GM19043 (cell line): ENCODE data around the gene PVRIG.
"Not testable (repeated sequence)": the region's sequence is repeated elsewhere in the genome, so short reads cannot be mapped to it uniquely, and the experiment has no call there.

Source experiments
- ATAC-seq: cut with Tn5 transposase; IDR thresholded peaks from one replicate; pipeline ENCODE4 v1.9.1; 2021; ENCODE audit warnings: low read depth; ENCODE audit not compliant: unreplicated experiment

The PVRIG gene

GRCh38 chr7:100269306-100270045 is 49.7 kb downstream of the PVRIG start:
- not testable (repeated sequence) for ATAC-seq

GRCh38 chr7:100270046-100270918 is 50.5 kb downstream of the PVRIG start:
- ATAC-seq = not testable (repeated sequence)
